ENCODE results near the gene RFWD3.
A peak's percentile ranks its signal among the peaks of the same experiment; 100 is the strongest.
"Not testable (repeated sequence)": the region's sequence is repeated elsewhere in the genome, so short reads cannot be mapped to it uniquely, and the experiment has no call there.

RFWD3 gene

GRCh38 chr16:74667255-74667700, 601 bp upstream of the RFWD3 start:
- DNase-seq (ENCODE audit: low read depth, low spot score) = peak; percentile 78

GRCh38 chr16:74666010-74666421, 661 bp downstream of the RFWD3 start:
- DNase-seq (ENCODE audit: low read depth, low spot score) = no peak

GRCh38 chr16:74661064-74661463, 5.6 kb downstream of the RFWD3 start:
- DNase-seq (ENCODE audit: low read depth, low spot score) = no peak

- DNase-seq (ENCODE audit: low read depth, low spot score) = no peak
Observed at GRCh38 chr16:74660383-74660782, 6.3 kb downstream of the RFWD3 start.

GRCh38 chr16:74659041-74659440, 7.6 kb downstream of the RFWD3 start:
- DNase-seq (ENCODE audit: low read depth, low spot score) = no peak

- no peak for DNase-seq (ENCODE audit: low read depth, low spot score)
Observed at GRCh38 chr16:74657870-74658642, 8.6 kb downstream of the RFWD3 start.

GRCh38 chr16:74654536-74655050, 12.1 kb downstream of the RFWD3 start:
- DNase-seq (ENCODE audit: low read depth, low spot score) = no peak

GRCh38 chr16:74652883-74653282, 13.8 kb downstream of the RFWD3 start:
- DNase-seq (ENCODE audit: low read depth, low spot score) = not testable (repeated sequence)

GRCh38 chr16:74652249-74652648, 14.4 kb downstream of the RFWD3 start:
- DNase-seq (ENCODE audit: low read depth, low spot score) = no peak

GRCh38 chr16:74651841-74652240, 14.8 kb downstream of the RFWD3 start:
- DNase-seq (ENCODE audit: low read depth, low spot score) = no peak

- DNase-seq (ENCODE audit: low read depth, low spot score) = no peak
Observed at GRCh38 chr16:74650966-74651567, 15.6 kb downstream of the RFWD3 start.

- DNase-seq (ENCODE audit: low read depth, low spot score) = no peak
Observed at GRCh38 chr16:74649839-74650504, 16.7 kb downstream of the RFWD3 start.

GRCh38 chr16:74641969-74642368, 24.7 kb downstream of the RFWD3 start:
- no peak for DNase-seq (ENCODE audit: low read depth, low spot score)

- DNase-seq (ENCODE audit: low read depth, low spot score) = no peak
Observed at GRCh38 chr16:74637742-74638453, 28.8 kb downstream of the RFWD3 start.

- DNase-seq (ENCODE audit: low read depth, low spot score) = no peak
Observed at GRCh38 chr16:74635303-74635702, 31.4 kb downstream of the RFWD3 start.

- no peak for DNase-seq (ENCODE audit: low read depth, low spot score)
Observed at GRCh38 chr16:74633686-74634085, 33.0 kb downstream of the RFWD3 start.

GRCh38 chr16:74627506-74628220, 39.0 kb downstream of the RFWD3 start:
- DNase-seq (ENCODE audit: low read depth, low spot score) = no peak

- DNase-seq (ENCODE audit: low read depth, low spot score) = no peak
Observed at GRCh38 chr16:74626741-74627416, 39.8 kb downstream of the RFWD3 start.

GRCh38 chr16:74625500-74626350, 41.0 kb downstream of the RFWD3 start:
- DNase-seq (ENCODE audit: low read depth, low spot score) = no peak

- no peak for DNase-seq (ENCODE audit: low read depth, low spot score)
Observed at GRCh38 chr16:74623839-74624235, 42.8 kb downstream of the RFWD3 start.

Measured in ELF-1 (cell line).